Measurements from ENCODE around the gene CCDC138.

CCDC138 gene

DNA sequence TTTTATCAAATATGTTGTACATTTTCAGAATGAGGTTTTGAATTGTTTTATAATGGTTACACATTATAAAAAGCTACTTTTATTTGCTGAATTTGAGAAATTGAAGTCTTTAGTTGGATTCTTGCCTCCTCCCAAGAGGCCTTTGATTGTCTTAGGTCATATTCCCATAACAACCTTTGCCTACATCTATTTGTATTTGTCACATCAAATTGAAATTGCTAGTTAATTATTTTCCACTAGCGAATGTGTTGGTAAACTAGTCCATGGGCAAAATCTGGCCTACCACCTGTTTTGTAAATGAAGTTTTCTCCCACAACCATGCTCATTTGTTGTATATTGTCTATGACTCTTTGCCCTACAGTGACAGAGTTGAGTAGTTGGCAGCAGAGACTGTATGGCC is 60.4 kb downstream of the CCDC138 start:
- Mint-ChIP-seq H3K36me3 (ENCODE audit: low read depth) (no peaks in the 10 kb centered on the region), H3K4me3 (no peak overlapping the region)

DNA sequence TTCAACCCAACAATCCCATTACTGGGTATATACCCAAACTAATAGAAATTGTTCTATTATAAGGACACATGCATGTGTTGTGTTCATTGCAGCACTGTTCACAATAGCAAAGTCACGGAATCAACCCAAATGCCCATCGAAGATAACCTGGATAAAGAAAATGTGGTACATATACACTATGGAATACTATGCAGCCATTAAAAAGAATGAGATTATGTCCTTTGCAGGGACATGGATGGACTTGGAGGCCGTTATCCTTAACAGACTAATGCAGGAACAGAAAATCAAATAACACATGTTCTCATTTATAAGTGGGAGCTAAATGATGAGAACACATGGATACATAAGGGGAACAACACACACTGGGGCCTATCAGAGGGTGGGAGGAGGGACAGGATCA is 65.8 kb downstream of the CCDC138 start:
- no peaks in the 10 kb centered on the region for H3K27me3 Mint-ChIP-seq
- H3K4me3 Mint-ChIP-seq, result no peak overlapping the region
- no peak overlapping the region for H3K27ac Mint-ChIP-seq
- no peaks in the 10 kb centered on the region for H3K36me3 Mint-ChIP-seq (ENCODE audit: low read depth)
- no peaks in the 10 kb centered on the region for H3K9me3 Mint-ChIP-seq
- intact Hi-C loops (cut with micrococcal nuclease), result no loop called here
- H3K4me1 Mint-ChIP-seq (ENCODE audit: low read depth), result no peaks in the 10 kb centered on the region

More for the DNA sequence above, 60.4 kb downstream of the CCDC138 start:
- Mint-ChIP-seq H3K9me3 (peaks cover 2% of the 10 kb centered on the region), H3K27ac (no peak overlapping the region), H3K27me3 (no peaks in the 10 kb centered on the region), H3K4me1 (ENCODE audit: low read depth) (no peaks in the 10 kb centered on the region)
- intact Hi-C loops (cut with micrococcal nuclease), result no loop called here

DNA sequence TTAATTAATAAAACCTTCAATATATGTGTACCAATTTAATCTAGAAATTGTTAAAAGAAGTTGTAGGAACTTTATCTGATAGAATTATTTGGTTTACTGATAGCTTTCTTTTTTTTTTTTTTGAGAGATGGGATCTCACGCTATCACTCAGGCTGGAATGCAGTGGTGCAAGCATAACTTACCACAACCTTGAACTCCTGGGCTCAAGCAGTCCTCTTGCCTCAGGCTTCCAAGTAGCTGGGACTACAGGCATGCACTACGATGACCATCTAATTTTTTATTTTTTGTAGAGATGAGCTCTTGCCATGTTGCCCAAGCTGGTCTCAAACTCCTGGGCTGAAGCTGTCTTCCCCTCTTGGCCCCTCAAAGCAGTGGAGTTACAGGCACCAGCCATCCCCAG is 66.8 kb downstream of the CCDC138 start:
- H3K27ac Mint-ChIP-seq, result no peak overlapping the region
- intact Hi-C loops (cut with micrococcal nuclease), result no loop called here
- H3K4me1 Mint-ChIP-seq (ENCODE audit: low read depth), result no peaks in the 10 kb centered on the region
- H3K9me3 Mint-ChIP-seq, result no peaks in the 10 kb centered on the region
- no peaks in the 10 kb centered on the region for H3K36me3 Mint-ChIP-seq (ENCODE audit: low read depth)
- H3K4me3 Mint-ChIP-seq, result no peak overlapping the region
- H3K27me3 Mint-ChIP-seq, result no peaks in the 10 kb centered on the region

DNA sequence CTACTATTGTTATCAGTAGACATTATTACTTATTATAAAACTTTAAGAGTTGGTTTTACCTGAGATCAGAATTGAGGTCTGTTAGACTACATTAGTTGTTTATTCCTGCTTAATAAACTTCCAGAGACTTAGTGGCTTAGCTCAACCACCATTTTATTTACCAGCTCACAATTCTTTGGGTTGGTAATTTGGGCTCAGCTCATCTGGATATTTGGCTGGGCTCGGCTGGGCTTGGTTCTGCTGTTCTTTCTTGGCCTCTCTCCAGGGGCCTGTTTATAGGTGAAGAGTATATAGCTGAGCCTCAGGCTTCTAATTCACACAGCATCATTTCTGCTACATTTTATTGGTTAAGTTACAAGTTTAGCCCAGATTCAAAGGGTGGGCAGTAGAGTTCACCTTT is 67.9 kb downstream of the CCDC138 start:
- H3K4me1 Mint-ChIP-seq (ENCODE audit: low read depth), result no peaks in the 10 kb centered on the region
- H3K36me3 Mint-ChIP-seq (ENCODE audit: low read depth), result no peaks in the 10 kb centered on the region
- no peaks in the 10 kb centered on the region for H3K9me3 Mint-ChIP-seq
- no peak overlapping the region for H3K27ac Mint-ChIP-seq
- no peaks in the 10 kb centered on the region for H3K27me3 Mint-ChIP-seq
- intact Hi-C loops (cut with micrococcal nuclease), result no loop called here
- no peak overlapping the region for H3K4me3 Mint-ChIP-seq

DNA sequence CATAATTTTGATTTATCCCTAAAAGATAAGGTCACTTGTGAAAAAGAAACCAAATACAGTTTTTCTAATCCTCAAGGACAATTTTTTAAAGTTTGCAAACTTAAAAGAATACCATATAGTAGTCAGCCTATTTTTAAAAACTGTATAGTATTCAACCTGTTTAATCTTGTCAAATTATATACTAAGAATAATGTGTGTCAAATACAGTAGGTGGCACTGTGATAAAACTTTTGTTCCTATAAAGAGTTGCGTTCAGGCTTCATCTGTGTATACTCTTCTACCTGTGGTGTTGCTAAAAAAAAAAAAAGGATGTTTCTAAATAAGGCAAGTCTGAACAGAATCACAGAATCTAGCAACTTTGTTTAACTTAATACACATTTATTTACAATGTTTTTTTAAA is 68.6 kb downstream of the CCDC138 start:
- Mint-ChIP-seq H3K9me3 (no peaks in the 10 kb centered on the region), H3K27ac (no peak overlapping the region), H3K36me3 (ENCODE audit: low read depth) (no peaks in the 10 kb centered on the region), H3K27me3 (no peaks in the 10 kb centered on the region), H3K4me1 (ENCODE audit: low read depth) (no peaks in the 10 kb centered on the region), H3K4me3 (no peak overlapping the region)
- intact Hi-C loops (cut with micrococcal nuclease), result no loop called here

DNA sequence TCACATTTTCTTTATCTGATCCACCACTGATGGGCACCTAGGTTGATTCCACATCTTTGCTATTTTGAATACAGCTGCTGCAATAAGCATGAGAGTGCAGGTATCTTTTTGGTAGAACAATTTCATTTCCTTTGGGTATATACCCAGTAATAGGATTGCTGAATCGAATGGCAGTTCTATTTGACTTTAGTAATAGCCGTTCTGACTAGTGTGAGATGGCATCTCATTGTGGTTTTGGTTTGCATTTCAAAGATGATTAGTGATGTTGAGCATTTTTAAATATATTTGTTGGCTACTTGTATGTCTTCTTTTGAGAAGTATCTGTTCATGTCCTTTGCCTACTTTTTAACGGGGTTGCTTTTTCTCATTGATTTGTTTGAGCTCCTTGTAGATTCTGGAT is 72.3 kb downstream of the CCDC138 start:
- Mint-ChIP-seq H3K4me1 (ENCODE audit: low read depth) (no peaks in the 10 kb centered on the region), H3K9me3 (no peaks in the 10 kb centered on the region), H3K36me3 (ENCODE audit: low read depth) (no peaks in the 10 kb centered on the region), H3K27me3 (no peaks in the 10 kb centered on the region), H3K27ac (no peak overlapping the region), H3K4me3 (no peak overlapping the region)
- intact Hi-C loops (cut with micrococcal nuclease), result no loop called here

DNA sequence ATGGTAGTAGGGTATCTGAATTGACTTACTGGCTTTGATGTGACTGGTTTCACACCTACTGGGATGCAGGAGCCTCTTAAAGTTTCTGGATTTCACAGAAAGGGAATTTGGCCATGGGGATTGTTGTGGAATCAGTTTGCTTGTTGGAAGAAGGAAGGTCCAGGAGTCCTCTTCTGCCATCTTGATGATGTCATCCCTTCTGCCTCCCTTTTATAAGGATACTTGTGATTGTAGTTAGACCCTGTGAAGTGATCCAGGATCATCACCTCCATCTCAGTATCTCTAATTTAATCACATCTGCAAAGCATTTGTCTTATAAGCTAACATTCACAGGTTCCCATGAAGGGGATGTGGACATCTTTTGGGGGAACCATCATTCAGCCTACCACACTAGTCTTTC is 79.5 kb downstream of the CCDC138 start:
- no peaks in the 10 kb centered on the region for H3K27me3 Mint-ChIP-seq
- H3K4me1 Mint-ChIP-seq (ENCODE audit: low read depth), result no peaks in the 10 kb centered on the region
- H3K27ac Mint-ChIP-seq, result no peak overlapping the region
- H3K9me3 Mint-ChIP-seq, result peaks cover 22% of the 10 kb centered on the region
- H3K36me3 Mint-ChIP-seq (ENCODE audit: low read depth), result no peaks in the 10 kb centered on the region
- intact Hi-C loops (cut with micrococcal nuclease), result no loop called here
- no peak overlapping the region for H3K4me3 Mint-ChIP-seq

DNA sequence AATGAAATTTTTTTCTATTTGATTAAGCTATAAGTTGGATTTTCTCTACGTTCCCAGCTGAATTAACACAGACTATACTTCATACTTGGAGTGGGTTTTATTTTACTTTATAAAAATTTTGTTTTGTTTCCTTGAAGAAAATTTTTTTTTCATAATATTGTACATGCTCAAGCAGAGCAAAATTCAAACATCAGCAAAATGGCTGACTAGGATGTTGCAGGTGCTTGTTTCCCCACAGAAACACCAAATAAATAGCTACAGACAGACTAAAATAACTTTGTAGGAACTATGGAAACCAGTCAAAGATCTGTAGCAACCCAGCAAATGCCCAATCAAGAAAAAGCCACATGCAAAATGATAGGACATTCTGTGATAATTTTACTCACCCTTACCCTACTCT is 82.3 kb downstream of the CCDC138 start:
- Mint-ChIP-seq H3K27me3 (no peaks in the 10 kb centered on the region), H3K9me3 (peaks cover 22% of the 10 kb centered on the region), H3K27ac (no peak overlapping the region), H3K4me3 (no peak overlapping the region), H3K4me1 (ENCODE audit: low read depth) (no peaks in the 10 kb centered on the region), H3K36me3 (ENCODE audit: low read depth) (no peaks in the 10 kb centered on the region)
- intact Hi-C loops (cut with micrococcal nuclease), result no loop called here

DNA sequence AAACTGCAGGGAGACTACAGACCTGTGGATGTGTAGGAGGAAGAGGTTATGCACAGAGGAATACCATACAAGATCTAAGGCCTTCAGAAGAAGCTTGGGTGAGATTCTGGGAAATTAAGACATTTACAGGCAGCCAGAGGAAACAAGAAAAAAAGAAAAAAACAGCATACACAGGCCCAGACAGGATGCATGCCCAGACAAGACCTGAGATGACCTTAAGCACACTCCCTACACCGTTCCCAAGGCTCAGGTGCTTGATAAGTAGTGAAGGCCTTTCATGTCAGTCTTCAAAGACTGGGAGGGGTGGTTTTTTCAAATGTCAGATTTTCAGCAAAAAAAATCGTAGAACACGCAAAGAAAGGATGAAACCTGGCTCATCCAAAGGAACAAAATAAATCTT is 83.0 kb downstream of the CCDC138 start:
- H3K9me3 Mint-ChIP-seq, result peaks cover 22% of the 10 kb centered on the region
- no peaks in the 10 kb centered on the region for H3K36me3 Mint-ChIP-seq (ENCODE audit: low read depth)
- H3K27me3 Mint-ChIP-seq, result no peaks in the 10 kb centered on the region
- intact Hi-C loops (cut with micrococcal nuclease), result no loop called here
- H3K4me1 Mint-ChIP-seq (ENCODE audit: low read depth), result no peaks in the 10 kb centered on the region
- no peak overlapping the region for H3K4me3 Mint-ChIP-seq
- no peak overlapping the region for H3K27ac Mint-ChIP-seq

DNA sequence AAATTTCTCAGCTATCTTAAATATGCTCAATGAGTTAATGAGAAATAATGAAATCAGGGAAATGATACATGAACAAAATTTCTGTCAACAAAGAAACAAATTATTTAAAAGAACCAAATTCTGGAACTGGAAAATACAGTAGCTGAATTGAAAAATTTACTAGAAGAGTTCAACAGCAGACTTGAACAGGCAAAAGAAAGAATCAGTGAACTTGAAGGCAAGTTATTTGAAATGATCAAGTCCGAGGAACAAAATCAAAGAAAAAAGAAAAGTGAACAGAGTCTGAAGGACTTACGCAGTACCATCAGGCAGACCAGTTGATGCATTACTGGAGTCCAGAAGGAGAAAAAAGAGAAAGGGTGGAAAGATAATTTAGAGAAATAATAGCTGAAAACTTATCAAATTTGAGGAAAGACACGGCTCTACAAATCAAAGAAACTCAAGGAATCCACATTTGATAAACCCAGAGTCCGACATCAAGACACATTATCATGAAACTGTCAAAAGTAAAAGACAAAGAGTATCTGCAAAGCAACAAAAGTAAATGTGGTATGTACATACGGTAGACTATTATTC is 83.6 kb downstream of the CCDC138 start:
- peaks cover 22% of the 10 kb centered on the region for H3K9me3 Mint-ChIP-seq
- H3K36me3 Mint-ChIP-seq (ENCODE audit: low read depth), result no peaks in the 10 kb centered on the region
- intact Hi-C loops (cut with micrococcal nuclease), result no loop called here
- no peaks in the 10 kb centered on the region for H3K4me1 Mint-ChIP-seq (ENCODE audit: low read depth)
- no peak overlapping the region for H3K27ac Mint-ChIP-seq
- no peaks in the 10 kb centered on the region for H3K27me3 Mint-ChIP-seq
- no peak overlapping the region for H3K4me3 Mint-ChIP-seq

DNA sequence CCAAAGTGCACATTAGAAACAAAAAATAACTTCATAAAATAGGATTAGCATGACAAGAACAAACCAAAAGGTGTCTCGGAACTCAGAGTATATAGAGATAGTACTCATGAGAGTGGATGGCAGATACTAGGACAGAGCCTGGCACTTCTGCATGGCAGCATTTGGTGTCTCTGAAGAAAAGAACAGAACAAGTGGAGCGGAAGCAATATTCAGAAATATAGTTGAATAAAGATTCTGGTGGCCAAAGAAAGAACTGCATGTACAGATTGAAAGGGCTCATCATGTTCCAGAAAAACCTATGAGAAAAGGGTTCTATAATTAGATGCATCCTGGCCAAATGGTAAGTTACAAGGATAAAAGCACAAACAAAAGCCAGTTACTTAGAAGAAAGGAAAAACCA is 90.9 kb downstream of the CCDC138 start:
- Mint-ChIP-seq H3K36me3 (ENCODE audit: low read depth) (no peaks in the 10 kb centered on the region), H3K27ac (no peak overlapping the region), H3K9me3 (peaks cover 20% of the 10 kb centered on the region), H3K4me3 (no peak overlapping the region), H3K4me1 (ENCODE audit: low read depth) (no peaks in the 10 kb centered on the region), H3K27me3 (no peaks in the 10 kb centered on the region)
- intact Hi-C loops (cut with micrococcal nuclease), result no loop called here

DNA sequence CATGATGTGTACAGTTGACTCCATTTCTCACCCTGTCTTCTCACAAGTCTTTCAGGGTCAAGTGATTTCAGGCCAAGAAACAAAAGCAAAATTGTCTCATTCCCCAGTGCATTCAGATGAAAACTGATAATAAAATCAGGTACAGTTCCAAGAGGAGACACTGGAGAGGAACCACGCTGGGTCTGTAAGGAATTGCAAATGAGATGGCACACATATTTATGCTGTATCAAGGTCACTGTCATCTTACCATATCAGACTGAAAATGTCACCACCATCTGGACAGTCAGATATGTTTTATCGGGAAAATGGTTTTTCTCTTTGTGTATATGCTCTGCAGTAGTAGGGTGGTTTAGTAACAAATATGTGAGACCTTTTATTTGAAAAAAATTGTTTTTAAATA is 91.7 kb downstream of the CCDC138 start:
- H3K36me3 Mint-ChIP-seq (ENCODE audit: low read depth), result no peaks in the 10 kb centered on the region
- no peak overlapping the region for H3K27ac Mint-ChIP-seq
- H3K27me3 Mint-ChIP-seq, result no peaks in the 10 kb centered on the region
- intact Hi-C loops (cut with micrococcal nuclease), result no loop called here
- H3K4me1 Mint-ChIP-seq (ENCODE audit: low read depth), result no peaks in the 10 kb centered on the region
- peaks cover 24% of the 10 kb centered on the region for H3K9me3 Mint-ChIP-seq
- no peak overlapping the region for H3K4me3 Mint-ChIP-seq

DNA sequence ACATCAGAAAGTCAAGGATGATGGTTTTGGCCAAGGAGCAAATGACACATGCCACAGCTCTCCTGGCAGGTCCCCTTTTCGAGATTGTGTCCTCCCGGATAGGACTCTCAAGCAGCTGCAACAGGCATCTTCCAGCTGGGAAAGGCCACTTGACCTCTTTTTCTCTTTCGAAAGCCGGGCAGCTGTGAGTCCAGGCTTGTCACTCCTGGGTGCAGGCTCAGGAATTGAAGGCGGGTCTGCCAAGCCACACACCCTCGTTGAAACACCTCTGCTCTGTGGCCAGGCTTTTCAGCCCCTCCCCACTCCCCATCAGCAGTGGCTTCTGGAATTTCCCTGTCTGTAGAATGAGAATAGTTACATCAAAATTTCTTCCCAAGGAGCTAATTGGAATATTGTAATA is 98.0 kb downstream of the CCDC138 start:
- Mint-ChIP-seq H3K4me3 (no peak overlapping the region), H3K4me1 (ENCODE audit: low read depth) (no peaks in the 10 kb centered on the region), H3K9me3 (peaks cover 43% of the 10 kb centered on the region), H3K27ac (no peak overlapping the region), H3K36me3 (ENCODE audit: low read depth) (no peaks in the 10 kb centered on the region), H3K27me3 (no peaks in the 10 kb centered on the region)
- intact Hi-C loops (cut with micrococcal nuclease), result no loop called here

DNA sequence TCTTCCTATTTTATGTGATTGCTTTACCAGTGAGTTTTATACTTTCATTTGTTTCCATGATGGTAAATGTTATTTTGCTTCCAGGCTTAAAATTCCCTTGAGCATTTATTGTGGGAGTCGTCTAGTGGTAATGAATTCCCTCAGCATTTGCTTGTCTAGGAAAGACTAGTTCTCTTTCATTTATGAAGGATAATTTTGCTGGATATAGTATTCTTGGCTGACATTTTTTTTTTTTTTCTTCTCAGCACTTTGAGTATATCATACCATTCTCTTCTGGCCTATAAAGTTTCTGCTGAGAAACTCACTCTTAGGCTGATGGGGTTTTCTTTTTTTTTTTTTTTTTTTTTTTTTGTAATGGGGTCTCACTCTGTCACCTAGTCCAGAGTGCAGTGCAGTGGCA is 103.3 kb downstream of the CCDC138 start:
- Mint-ChIP-seq H3K4me3 (no peak overlapping the region), H3K4me1 (ENCODE audit: low read depth) (no peaks in the 10 kb centered on the region), H3K27ac (no peak overlapping the region), H3K36me3 (ENCODE audit: low read depth) (no peaks in the 10 kb centered on the region), H3K27me3 (no peaks in the 10 kb centered on the region), H3K9me3 (peaks cover 41% of the 10 kb centered on the region)
- intact Hi-C loops (cut with micrococcal nuclease), result no loop called here

DNA sequence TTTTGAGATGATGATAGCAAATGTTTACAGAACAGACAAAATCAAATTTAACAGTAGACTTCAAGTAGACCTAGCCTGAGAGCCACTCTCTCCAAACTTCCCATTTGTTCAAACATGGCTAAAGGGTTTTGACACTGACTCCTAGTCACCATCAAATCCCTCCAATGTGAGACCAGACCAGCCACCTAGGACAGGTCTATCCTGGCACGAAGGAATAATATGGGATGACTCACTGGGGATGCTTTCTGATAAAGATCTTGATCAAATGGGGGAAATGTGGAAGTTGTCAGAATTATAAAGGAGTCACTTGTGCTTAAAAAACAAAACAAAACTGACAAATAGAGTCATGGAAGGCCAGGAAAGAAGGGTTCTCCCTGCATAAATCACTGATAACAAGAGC is 106.7 kb downstream of the CCDC138 start:
- Mint-ChIP-seq H3K27me3 (no peaks in the 10 kb centered on the region), H3K4me3 (no peak overlapping the region), H3K4me1 (ENCODE audit: low read depth) (no peaks in the 10 kb centered on the region), H3K36me3 (ENCODE audit: low read depth) (no peaks in the 10 kb centered on the region), H3K27ac (no peak overlapping the region), H3K9me3 (peaks cover 35% of the 10 kb centered on the region)
- intact Hi-C loops (cut with micrococcal nuclease), result no loop called here

All from dendritic cell treated with granulocyte-macrophage colony-stimulating factor and Interleukin-4, amounts not matched to agents 40 ng/mL and 50 ng/mL, for 4 days (primary cell).